HG03439 (cell line): Measurements from ENCODE around the gene HSPA12A.

Experiments used
- ATAC-seq: cut with Tn5 transposase; IDR thresholded peaks from one replicate; pipeline ENCODE4 v1.9.1; 2021; ENCODE audit warnings: mild to moderate bottlenecking, moderate library complexity; ENCODE audit not compliant: unreplicated experiment

The HSPA12A gene

DNA sequence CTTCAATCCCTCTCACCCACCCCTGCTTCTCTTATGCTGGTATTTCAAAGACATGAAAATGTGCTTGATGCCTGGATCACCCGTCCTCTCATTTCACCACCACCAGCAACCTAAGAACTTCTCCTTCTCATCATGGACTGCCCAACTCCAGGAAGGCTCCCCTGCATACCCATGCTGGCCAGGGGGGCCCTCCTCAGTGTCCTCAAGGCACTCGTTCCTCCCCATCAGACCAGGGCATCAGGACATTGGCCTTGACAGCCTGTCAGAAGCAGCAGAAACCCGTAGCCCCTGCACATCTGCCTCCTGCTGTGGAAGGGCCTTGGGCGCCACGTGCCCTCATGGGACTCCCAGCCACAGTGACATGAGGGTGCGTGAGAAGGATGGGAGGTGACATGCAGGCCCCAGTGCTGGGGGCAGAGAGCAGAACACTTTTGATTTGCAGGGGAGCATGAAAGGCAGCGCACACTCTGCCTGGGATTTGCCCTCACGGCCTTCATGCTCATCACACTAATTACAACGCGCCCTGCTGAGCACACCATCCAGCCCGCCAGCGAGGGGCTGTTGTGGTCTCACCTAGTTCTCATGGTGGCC, 1.9 kb upstream of the HSPA12A start:
- no peak for ATAC-seq

DNA sequence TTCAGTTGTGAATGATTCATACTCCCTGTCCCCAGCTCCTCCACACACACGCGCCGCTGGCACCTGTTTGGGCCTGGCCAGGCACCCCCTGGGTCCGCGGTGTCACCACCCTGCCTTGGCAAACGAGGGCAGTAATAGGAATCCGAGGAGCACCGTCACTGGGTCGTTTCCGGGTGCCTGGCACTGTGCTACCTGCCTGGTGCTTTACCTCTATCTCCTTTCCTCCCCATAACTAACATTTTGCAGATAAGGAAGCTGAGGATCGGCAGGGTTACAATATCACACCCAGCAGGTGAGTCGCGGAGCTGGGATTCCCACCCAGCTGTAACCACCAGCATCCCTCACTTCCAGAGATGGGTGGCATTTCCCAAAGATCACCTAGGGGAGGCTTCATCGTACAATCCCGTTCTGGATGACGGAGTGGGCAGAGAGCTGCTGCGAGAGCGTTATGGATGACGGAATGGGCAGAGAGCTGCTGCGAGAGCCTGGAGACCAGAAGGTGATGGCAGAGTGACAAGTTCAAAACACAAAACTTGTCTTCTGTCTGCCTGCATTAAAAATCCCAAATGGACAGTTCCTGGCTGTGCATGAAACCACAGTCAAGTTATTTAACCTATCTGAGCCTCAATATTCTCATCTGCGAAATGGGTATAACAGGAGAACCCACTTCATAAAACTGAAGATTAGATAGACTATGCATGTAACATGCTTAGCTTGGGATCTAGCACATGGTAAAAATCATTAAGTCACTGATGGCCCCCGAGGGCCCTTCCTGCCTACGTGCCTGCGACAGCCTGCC, 1.1 kb upstream of the HSPA12A start:
- no peak for ATAC-seq

DNA sequence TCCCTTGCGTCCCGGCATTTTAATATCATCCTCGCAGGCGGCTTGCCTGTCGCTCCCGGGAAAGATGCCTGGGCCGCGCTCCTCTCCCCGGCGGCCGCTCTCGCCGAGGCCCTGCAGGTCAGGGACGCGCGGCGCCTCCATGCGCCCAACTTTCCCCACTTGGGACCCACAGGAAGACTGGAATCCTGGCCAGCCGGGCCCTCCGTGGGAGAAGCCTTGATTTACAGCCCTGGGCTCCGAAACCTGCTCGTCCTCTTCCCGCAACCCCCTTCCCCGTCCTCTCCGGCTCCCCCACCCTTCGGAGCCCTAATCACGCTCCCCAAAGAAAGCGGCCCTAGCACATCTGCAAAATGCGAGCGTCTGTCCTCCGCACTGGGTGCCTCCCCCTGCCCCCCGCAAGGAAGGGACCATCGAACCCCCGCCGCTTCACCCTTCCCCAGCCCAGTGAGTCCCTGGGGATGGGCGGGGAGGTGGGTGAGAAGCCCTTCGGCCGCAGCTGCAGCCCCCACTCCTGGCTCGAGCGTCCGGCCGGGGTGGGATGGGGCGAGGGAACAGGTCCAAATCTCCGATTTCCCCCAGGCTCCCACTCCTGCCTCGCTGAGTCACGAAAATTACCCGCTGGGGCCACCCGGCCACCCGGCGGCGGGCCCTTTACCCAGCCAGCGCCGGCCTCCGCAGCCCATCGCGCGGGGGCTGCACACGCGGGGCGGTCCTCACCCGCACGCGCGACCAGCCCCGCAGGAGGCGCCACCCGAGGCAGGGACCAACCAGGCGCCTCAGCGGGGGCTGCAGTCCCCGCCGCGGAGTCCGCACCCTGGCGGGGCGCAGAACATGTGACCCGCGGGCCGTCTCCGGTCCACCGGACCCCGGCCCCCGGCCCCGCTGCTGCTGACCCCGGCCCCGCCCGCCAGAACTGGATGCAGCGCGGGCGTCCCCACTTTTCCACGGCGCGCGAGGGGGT, 695 bp downstream of the HSPA12A start:
- peak; percentile 3 for ATAC-seq

DNA sequence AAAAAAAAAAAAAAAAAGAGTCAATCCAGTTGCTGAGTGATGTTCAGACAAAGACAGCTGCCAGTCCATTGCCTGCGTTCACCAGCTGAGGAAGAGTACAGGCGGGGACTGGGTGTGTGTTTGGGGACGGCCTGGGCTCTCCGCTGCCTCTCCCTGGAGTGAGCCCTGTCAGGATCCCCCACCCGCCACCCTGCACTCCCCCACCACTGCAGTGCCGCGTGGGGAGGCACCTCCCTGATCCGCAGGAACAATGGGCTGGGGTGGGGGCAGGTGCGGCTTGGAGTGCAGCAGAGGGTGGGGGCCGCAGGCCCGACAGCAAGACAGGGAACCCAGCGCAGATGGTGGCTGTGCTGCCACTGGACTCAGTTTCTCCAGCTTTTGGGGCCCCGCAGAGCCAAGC, 1.4 kb downstream of the HSPA12A start:
- no peak for ATAC-seq

DNA sequence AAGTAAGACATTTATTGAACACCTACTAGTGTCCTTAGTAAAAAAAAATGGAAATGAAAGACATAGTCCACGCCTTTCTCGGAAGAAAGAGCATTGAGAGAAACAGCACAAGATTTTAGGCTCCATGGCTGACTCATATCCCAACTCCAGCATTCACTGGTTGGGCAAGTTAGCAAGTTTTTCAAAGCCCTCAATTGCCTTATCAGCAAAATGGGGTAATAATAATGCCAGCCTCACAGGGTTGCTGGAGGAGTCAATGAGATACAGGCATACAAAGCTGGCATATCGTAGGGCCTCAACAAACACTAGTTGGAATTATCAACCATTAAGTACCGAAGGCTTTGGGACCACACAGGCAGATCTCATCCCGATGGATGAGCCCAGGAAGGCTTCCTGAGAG, 4.0 kb downstream of the HSPA12A start:
- no peak for ATAC-seq

DNA sequence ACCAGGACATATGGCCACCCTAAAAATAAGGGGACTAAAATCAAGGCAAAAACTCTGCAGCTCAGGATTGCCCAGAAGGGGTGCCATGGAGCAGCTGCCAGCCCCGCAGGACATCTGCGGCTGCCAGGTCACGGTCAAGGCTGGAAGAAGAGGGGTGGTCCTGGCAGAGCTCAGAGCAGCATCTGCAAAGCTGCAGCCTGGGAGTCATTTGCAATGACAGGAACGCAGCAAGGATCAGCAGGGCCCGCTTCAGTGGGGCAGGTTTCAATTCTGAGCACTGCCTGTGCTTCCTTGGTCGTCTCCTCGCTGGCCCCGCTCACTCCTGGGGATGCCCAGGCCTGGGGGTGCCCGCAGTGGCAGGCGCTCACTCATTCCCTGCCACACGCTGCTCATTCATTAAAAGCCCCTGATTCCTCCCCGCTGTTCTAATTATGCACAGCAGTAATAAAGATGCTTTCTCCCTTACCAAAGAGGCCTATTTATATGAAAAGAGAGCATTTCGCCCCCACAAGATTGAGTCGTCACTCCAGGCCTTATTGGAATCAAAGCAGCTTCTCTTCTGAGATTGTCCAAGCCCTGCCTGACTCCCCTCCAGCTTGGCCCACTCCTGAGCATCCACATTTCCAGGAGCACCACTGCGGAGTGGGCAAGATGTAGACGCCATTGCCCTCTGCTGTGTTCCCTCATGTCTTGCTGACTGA, 4.6 kb downstream of the HSPA12A start:
- ATAC-seq, result no peak

DNA sequence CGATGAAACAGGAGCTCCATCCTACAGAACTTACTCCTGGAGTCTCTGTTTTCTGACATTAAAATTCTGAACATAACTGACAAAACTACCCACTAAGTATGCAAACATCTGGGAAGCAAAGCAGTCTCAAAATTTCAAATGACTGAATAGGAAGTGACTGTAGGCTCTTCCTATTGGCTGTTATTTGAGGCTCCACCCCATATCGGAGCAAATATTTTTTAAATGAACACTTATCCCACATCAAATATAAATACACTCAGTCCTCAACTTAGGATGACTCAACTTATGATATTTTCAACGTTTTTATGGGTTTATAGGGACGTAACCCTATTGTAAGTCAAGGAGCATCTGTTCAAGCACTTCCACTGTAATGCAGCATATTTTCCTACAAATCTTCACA, 8.8 kb downstream of the HSPA12A start:
- ATAC-seq, result no peak

DNA sequence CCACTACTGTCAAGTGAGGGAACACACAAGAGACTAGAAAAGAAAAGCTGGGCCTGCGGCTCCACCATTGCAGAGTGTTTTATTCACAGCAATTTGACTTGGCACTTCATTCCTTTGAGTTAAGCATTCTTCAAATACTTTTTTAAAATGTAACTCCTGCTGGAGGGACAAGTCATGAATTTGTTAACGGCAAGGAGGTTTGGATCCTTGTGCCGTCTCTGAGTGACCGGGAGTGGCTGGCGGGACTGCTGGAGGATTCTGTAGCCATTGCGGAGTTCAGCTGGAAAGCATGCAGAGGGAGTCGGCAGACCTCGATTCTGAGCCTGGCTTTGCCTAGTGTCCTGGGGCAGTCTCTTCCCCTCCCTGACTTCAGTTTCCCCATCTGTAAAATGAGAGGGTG, 9.8 kb downstream of the HSPA12A start:
- no peak for ATAC-seq

DNA sequence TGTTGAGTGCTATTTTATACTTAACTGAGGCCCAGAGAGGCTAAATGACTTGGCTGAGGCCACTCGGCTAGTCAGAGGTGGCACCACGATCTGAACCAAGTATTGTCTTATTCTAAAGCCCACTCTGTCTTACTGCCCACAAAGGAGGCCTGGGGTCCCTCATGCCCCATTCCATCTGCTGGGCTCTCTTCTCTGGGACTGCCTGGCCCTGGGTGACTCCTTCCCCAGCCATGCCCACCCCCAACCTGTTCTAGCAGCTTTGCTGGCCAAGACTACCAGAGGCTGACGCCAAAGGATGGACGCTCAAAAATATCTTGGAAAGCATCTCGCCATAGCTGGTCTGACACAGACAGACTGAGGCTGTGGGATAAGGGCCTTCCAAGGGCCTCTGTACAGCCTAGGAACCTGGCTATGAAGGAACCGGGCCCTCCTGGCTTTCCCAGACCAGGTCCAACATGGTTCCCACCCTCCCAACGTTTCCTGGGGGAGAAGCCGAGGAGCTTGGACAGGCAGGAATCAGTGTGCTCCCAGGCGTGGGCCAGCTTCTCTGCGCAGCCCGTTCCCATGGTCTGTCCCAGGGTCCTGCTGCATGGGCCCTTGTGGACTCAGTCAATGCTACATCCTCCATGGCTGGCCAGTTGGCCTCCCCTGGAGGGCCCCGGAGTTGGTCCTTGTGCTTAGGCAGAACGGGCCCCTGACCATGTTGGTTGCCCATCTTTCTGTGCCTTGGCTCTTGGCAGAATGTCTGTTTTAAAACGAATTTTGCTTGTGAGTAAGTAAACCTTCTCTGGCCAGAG, 11.7 kb downstream of the HSPA12A start:
- ATAC-seq, result no peak

DNA sequence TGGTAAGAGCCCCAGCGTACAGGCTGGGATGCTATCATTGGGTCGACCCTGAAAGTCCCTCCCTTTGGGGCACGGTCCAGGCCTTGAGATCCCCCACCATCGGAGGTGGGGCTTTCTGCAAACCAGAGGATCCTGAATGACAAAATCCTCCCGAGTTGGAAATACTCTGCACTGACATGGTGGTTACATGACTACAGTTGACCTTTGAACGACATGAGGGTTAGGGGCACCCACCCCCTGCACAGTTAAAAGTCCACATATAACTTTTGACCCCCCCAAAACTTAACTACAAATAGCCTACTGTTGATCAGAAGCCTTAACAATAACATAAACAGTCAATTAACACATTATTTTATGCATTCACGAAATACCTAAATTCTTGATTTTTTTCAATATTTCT, 13.1 kb downstream of the HSPA12A start:
- ATAC-seq, result no peak

DNA sequence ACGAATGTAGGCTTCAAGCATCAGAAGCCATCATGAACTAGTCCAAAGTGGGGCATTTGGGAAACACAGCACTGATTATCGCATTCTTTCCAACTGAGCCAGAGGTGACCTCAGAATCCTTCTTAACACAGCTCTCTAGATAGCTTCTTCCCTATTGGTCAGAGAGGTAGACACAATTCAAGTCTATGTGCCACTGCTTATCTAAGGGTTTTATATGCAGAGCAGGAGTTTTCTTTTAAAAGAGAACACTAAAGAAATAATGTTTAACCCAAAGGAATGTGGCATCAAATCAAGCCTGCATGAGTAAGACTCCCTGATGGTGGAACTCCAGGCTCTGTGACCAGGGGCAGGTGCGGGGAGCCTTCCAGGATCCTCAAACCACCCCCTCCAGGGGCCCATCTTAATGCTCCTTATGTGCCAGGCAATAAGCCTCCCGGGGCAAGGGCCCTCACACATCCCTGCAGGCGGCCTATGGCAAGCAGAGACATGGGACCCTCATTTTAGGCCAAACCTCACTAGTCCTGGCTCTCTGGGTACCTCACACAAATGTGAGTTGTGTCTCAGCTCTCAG, 13.8 kb downstream of the HSPA12A start:
- ATAC-seq, result no peak

DNA sequence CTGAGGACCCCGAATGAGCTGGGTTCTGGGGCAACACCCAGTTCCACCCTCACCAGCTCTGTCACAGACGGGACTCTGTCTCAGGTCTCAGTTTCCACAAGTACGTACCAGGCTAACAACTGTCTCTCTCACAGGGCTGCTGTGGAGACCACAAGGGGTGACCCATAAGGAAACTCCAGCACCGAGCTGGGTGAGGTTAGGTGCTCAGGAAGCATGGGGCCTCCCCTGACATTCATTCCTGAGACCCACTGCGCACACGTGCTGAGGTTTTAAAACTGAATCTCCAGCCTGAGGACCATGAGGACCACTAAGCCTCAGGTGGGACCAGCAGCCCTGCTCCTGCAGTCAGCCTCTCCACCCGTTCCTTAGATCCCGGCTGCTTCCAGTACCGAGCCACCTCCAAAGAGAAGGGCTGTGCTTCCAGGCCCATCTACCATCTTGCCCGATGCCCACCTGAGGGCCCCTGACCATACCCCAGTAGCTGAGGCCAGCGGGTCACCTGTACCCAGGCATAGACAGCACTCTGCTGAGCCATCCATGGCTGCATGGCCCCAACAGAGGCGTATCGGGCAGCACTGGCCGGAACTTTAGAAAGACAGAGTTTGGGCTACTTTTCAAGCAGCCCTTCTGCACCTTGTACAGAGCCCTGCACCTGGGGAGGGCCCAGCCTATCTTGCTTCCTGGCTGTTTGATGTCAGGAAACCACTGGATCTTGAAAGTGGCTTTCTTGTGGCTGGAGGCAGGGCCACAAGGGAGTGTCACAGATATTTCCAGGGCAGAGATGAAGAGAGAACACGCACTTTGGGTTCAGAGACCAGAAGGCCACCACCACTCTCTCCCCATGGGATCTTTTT, 18.7 kb downstream of the HSPA12A start:
- ATAC-seq, result no peak

DNA sequence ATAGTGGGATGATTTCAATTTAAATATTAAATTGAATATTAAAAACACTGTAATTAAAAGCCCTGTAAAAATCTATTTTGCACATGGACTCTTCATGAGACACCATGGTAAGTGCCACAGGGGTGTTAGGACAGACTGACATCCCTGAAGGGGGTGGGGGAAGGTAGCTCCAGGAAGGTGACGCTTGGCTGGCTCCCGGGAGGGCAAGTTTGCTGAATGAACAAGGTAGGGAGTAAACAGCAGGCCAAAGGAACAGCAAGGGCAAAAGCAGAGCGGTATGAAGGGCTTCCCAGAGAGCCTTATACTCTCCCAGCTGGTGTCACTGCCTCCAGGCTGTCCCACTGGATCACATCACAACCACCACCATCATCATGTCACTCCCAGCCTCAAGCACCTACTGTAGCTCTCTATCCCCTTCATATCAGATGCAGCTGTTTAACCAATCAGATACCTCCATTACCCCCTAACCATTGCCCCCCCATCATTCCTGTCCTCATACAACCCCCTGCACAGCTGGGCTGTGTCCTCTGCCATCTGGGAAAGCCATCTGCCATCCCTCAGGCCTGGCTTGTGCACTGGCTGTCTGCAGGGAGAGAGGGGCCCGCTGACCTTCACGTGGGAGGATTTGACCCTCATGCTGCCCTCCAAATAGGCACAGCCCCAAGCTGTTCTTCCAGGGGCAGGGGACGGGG, 19.5 kb downstream of the HSPA12A start:
- ATAC-seq, result no peak

DNA sequence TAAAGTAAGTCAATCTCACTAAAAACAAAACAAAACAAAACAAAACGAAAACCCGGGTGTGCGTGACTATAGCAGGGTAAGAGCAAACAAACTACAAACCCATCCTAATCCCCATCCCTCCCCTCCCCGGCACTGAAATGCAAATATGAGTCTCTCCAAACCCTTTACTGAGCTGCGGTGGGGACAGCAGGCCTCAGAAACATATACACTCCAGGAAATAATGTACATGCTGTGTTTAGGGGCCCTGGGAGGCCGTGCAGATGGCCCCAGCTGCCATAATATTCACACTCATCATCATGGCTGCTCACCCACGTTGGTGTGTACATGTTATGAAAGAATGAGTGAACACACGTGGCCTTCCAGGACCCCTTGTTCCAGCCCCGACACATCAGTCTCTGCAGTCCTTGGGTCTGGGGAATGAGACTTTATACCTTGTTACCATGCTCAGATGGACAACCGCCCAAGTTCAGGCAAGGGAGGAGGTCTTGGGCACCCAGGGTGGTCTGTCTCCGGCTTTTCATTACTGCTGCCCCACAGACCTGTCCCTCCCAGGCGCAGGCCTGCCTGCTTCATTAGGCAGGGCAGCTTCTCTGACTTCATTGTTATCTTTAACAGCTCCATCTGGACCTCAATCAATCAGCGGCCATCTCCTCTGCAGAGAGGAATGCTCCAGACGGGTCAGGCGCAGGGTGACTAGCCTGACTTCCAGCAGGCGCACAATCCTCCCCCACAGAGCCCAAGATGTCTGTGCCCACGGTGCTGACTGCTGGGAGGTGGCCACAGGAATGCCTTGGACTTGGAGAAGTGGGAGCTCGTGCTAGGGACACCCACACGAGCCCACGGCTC, 20.6 kb downstream of the HSPA12A start:
- ATAC-seq, result no peak

DNA sequence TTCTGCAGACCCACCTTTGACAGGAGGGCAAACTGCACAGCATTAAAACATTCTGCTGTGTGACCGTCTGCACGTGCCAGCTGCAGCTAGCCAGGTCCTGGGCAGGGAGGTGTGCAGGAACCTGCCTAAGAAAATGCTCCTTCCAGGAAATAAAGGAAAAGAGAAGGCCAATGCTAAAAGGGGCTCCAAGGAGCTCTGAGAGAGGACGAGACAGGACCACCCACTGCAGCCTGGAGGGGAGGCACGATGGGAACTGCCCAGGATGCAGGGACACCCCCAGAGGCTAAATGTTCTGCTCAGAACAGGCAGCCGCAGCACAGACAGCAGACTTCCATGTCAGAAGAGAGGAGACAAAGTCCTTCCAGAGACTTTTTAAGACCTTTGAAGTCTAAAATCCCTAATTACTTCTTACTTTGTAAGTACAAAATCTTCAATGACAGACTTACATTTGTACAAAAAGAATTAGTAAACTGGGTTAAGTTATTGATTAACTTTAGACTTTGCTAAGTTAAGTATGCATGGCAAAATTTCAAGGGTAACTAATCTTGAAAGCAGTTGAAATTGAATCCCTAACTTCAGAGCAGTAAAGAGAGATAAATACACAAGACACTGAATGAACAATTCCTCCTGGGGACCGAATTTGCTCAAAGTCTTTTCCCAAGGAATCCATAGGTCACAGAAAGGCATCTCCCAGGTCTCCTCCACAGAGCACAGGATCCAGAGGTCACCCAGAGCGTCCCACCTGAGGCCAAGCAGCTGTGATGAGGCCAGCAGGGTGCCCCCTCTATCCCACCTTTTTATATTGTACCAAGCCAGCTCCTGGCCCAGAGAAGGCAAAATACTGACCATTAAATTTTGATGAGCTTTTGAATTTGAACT, 21.5 kb downstream of the HSPA12A start:
- ATAC-seq, result no peak

DNA sequence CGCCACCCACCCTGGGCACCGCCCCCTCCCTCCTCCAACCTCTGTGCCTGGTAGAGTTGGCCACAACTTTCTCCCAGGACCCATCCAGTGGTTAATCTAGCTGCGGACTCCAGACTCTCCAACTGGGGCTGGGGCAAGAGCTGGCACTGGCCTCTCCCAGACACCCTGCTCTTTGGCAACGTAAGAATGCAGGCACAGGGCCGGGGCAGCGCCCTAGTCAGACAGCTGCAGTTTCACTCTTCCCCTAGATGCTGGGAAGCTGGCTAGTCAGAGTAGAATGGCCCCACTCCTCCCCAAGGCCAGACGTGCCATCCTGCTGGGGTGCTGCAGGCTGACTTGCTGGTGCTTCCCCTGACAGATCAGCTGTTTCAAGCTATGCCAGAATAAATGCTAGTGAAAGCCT, 22.1 kb downstream of the HSPA12A start:
- ATAC-seq, result no peak
